ENCODE results near the gene RMND5A.

The RMND5A gene

GRCh38 chr2:86768189-86768949 lies 48.3 kb downstream of the RMND5A start:
- DNase-seq, result no peak

GRCh38 chr2:86769838-86770237 lies 49.7 kb downstream of the RMND5A start:
- DNase-seq, result no peak

GRCh38 chr2:86770816-86771301 lies 50.8 kb downstream of the RMND5A start:
- DNase-seq, result no peak

GRCh38 chr2:86772611-86773010 lies 52.5 kb downstream of the RMND5A start:
- DNase-seq, result no peak

- DNase-seq, result no peak
Observed at GRCh38 chr2:86774862-86775261, 54.8 kb downstream of the RMND5A start.

GRCh38 chr2:86775338-86775737 lies 55.2 kb downstream of the RMND5A start:
- no peak for DNase-seq

GRCh38 chr2:86776532-86776931 lies 56.4 kb downstream of the RMND5A start:
- DNase-seq, result no peak

GRCh38 chr2:86778957-86779356 lies 58.9 kb downstream of the RMND5A start:
- no peak for DNase-seq

- DNase-seq, result no peak
Observed at GRCh38 chr2:86779971-86780370, 59.9 kb downstream of the RMND5A start.

- no peak for DNase-seq
Observed at GRCh38 chr2:86781363-86781762, 61.3 kb downstream of the RMND5A start.

- no peak for DNase-seq
Observed at GRCh38 chr2:86782748-86783147, 62.7 kb downstream of the RMND5A start.

- DNase-seq, result peak; percentile 65
Observed at GRCh38 chr2:86783615-86784339, 63.7 kb downstream of the RMND5A start.

GRCh38 chr2:86785456-86785855 lies 65.4 kb downstream of the RMND5A start:
- DNase-seq, result peak; percentile 88

GRCh38 chr2:86786001-86786536 lies 66.0 kb downstream of the RMND5A start:
- peak; percentile 77 for DNase-seq

GRCh38 chr2:86787736-86788135 lies 67.6 kb downstream of the RMND5A start:
- peak; percentile 56 for DNase-seq

- DNase-seq, result peak; percentile 45
Observed at GRCh38 chr2:86788165-86788564, 68.1 kb downstream of the RMND5A start.

GRCh38 chr2:86788881-86789686 lies 69.0 kb downstream of the RMND5A start:
- peak; percentile 81 for DNase-seq

- DNase-seq, result peak; percentile 54
Observed at GRCh38 chr2:86789687-86790133, 69.6 kb downstream of the RMND5A start.

- peak; percentile 56 for DNase-seq
Observed at GRCh38 chr2:86790134-86790675, 70.1 kb downstream of the RMND5A start.

GRCh38 chr2:86790676-86791572 lies 70.8 kb downstream of the RMND5A start, which contains the start of gene CD8A:
CD8A (minus strand) TSS chr2:86790913; CDS start chr2:86790825, 88 bp downstream.
- peak; percentile 85 for DNase-seq

- peak; percentile 58 for DNase-seq
Observed at GRCh38 chr2:86791573-86791972, 71.5 kb downstream of the RMND5A start.

Measured in stimulated activated CD8-positive, alpha-beta memory T cell treated with anti-CD3 and anti-CD28 coated beads, Interleukin-4, amount 100 ng/mL, for 48 hours (primary cell).